ENCODE data around the gene TCF12. TPM values are rescaled to one million over a fixed set of nuclear protein-coding genes. Genes with fewer than 3 reads are reported as not detected.
"Not testable (repeated sequence)": the region's sequence is repeated elsewhere in the genome, so short reads cannot be mapped to it uniquely, and the experiment has no call there.

Gene TCF12
- total RNA-seq, 4 donors from 2014 or later, result 108 to 177 (median 148) TPM

DNA sequence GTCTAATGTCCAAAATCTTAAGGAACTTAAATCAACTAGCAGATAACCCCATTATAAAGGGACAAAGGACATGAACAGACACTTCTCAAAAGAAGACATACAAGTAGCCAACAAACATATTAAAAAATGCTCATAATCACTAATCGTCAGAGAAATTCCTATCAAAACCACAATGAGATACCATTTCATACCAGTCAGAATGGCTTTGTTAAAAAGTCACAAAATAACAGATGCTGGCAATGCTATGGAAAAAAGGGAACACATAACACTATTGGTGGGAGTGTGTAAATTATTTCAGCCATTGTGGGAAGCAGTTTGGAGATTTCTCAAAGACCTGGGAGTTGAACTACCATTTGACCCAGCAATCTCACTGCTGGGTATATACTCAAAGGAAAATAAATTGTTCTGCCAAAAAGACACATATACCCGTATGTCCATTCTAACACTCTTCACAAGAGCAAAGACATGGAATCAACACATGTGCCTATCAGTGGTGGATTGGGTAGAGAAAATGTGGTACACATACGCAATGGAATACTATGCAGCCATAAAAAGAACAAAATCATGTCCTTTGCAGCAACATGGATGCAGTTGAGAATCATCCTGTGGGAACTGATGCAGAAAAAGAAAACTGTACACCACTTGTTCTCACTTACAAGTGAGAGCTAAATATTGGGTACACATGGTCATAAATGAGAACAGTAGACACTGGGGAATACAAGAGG, 78.5 kb downstream of the TCF12 start:
- DNase-seq (ENCODE audit: extremely low spot score), result no peak
- Histone ChIP-seq H3K36me3 (peaks cover 0 to 6% (median 0%) of the 10 kb centered on the region in 4 donors), H3K9me3 (no peaks in the 10 kb centered on the region), H3K27ac (replicated peaks in 1 of 4) (no peak overlapping the region), H3K27me3 (no peaks in the 10 kb centered on the region), H3K4me3 (no peak overlapping the region), H3K4me1 (peaks cover 3 to 19% (median 7%) of the 10 kb centered on the region in 4 donors)
- WGBS, result 96% methylated on average over 3 of the region's 3 CpGs
- intact Hi-C loops (cut with DNase I), result no loop called here
- no peak for TF ChIP-seq POLR2AphosphoS5 (IDR thresholded peaks at IDR 0.05)
- TF ChIP-seq EP300 (IDR thresholded peaks at IDR 0.05), result no peak
- TF ChIP-seq CTCF (IDR thresholded peaks at IDR 0.05), result no peak
- TF ChIP-seq POLR2A (IDR thresholded peaks at IDR 0.05; ENCODE audit: low read depth), result no peak

- no peak for TF ChIP-seq CTCF (IDR thresholded peaks at IDR 0.05)
- no peak for TF ChIP-seq POLR2A (IDR thresholded peaks at IDR 0.05; ENCODE audit: low read depth)
- no peak for TF ChIP-seq EP300 (IDR thresholded peaks at IDR 0.05)
- no peak for TF ChIP-seq POLR2AphosphoS5 (IDR thresholded peaks at IDR 0.05)
- 66% methylated on average over 4 of the region's 4 CpGs for WGBS
- intact Hi-C loops (cut with DNase I), result no loop called here
- no peak for DNase-seq (ENCODE audit: extremely low spot score)
- Histone ChIP-seq H3K4me1 (peaks cover 0 to 16% (median 5%) of the 10 kb centered on the region in 4 donors), H3K4me3 (no peak overlapping the region), H3K27ac (replicated peaks in 1 of 4) (no peak overlapping the region), H3K27me3 (no peaks in the 10 kb centered on the region), H3K36me3 (peaks cover 0 to 5% (median 0%) of the 10 kb centered on the region in 4 donors), H3K9me3 (no peaks in the 10 kb centered on the region)
Measured at GRCh38 chr15:57003418-57003817, 85.0 kb downstream of the TCF12 start.

GRCh38 chr15:57005244-57005643, 86.8 kb downstream of the TCF12 start:
- no peak overlapping the region for H3K4me3 ChIP-seq
- H3K36me3 ChIP-seq, result peaks cover 0 to 5% (median 0%) of the 10 kb centered on the region in 4 donors
- TF ChIP-seq POLR2A (IDR thresholded peaks at IDR 0.05; ENCODE audit: low read depth) (no peak), EP300 (IDR thresholded peaks at IDR 0.05) (no peak), CTCF (IDR thresholded peaks at IDR 0.05) (no peak), POLR2AphosphoS5 (IDR thresholded peaks at IDR 0.05) (no peak)
- H3K4me1 ChIP-seq, result peaks cover 0 to 16% (median 1%) of the 10 kb centered on the region in 4 donors
- intact Hi-C loops (cut with DNase I), result no loop called here
- H3K27me3 ChIP-seq, result no peaks in the 10 kb centered on the region
- H3K27ac ChIP-seq (replicated peaks in 1 of 4), result no peak overlapping the region
- 61% methylated on average over 1 of the region's 1 CpG for WGBS
- DNase-seq (ENCODE audit: extremely low spot score), result no peak
- H3K9me3 ChIP-seq, result no peaks in the 10 kb centered on the region

GRCh38 chr15:57007797-57008196, 89.4 kb downstream of the TCF12 start:
- H3K27me3 ChIP-seq; intact Hi-C loops (cut with DNase I); H3K36me3 ChIP-seq; H3K9me3 ChIP-seq; H3K4me3 ChIP-seq; H3K27ac ChIP-seq (replicated peaks in 1 of 4); DNase-seq (ENCODE audit: extremely low spot score): not testable (repeated sequence)
- peaks cover 0 to 19% (median 0%) of the 10 kb centered on the region in 4 donors for H3K4me1 ChIP-seq
- 100% methylated on average over 1 of the region's 1 CpG for WGBS

DNA sequence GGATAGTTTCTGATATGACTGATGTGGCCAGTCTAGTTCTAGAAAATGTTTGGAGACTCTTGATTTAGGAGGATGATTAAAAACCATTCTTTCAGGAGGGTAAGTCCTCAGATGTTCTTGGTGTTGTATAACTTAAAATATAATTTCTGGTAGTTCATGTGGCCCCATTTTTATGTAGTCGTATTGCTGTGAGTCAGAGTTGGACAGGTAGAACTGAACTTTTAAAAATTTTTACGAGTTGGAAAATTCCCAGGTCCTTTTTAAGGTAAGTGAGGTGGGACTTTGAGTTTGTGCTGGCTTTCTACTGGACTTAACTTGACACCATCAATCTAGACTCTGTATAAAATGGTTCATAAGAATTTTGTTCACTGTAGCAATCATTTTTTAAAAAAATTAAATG, 92.3 kb downstream of the TCF12 start:
- 98% methylated on average over 2 of the region's 2 CpGs for WGBS
- no peaks in the 10 kb centered on the region for H3K27me3 ChIP-seq
- no peak for DNase-seq (ENCODE audit: extremely low spot score)
- intact Hi-C loops (cut with DNase I), result no loop called here
- no peak overlapping the region for H3K4me3 ChIP-seq
- no peaks in the 10 kb centered on the region for H3K36me3 ChIP-seq
- no peak overlapping the region for H3K27ac ChIP-seq (replicated peaks in 1 of 4)
- TF ChIP-seq CTCF (IDR thresholded peaks at IDR 0.05) (no peak), EP300 (IDR thresholded peaks at IDR 0.05) (no peak), POLR2AphosphoS5 (IDR thresholded peaks at IDR 0.05) (no peak), POLR2A (IDR thresholded peaks at IDR 0.05; ENCODE audit: low read depth) (no peak)
- peaks cover under 1 to 21% (median 7%) of the 10 kb centered on the region in 4 donors for H3K4me1 ChIP-seq
- H3K9me3 ChIP-seq, result no peaks in the 10 kb centered on the region

All from esophagus muscularis mucosa (tissue), 4 donors.